B cell (primary cell): Measurements from ENCODE around the gene CYGB. TPM values are rescaled to one million over a fixed set of nuclear protein-coding genes. Genes with fewer than 3 reads are reported as not detected.

ENCODE experiments used
- ATAC-seq: fragments of 200-7000 bp; cut with Tn5 transposase; one replicate; pipeline ENCODE4 v1.10.0; 2021; ENCODE audit warnings: low read depth, mild to moderate bottlenecking, moderate number of reproducible peaks, moderate library complexity
- CTCF ChIA-PET: fragments of 350-600 bp; sonication (Branson Sonifier 250); formaldehyde crosslinking; loops from one replicate; lab custom pipeline; 2021; ENCODE audit warnings: antibody characterized with exemption, inconsistent platforms; lab: Charles Lee
- POLR2A ChIA-PET: fragments of 350-600 bp; sonication (Branson Sonifier 250); formaldehyde crosslinking; loops from one replicate; lab custom pipeline; 2021; ENCODE audit warnings: antibody characterized with exemption; lab: Charles Lee
- DNase-seq: peaks from one replicate; pipeline ENCODE4 v3.0.0; 2013
- H2AFZ ChIP-seq: 2 replicates; pipeline ENCODE4 v1.6.1; 2012; ENCODE audit warnings: mild to moderate bottlenecking, low read depth, low read length; ENCODE audit not compliant: insufficient read depth, poor library complexity, severe bottlenecking
- H3K27ac ChIP-seq, 2 donors: 1 replicate in 1 of 2; 2 replicates in 1 of 2; pipeline ENCODE4 v1.5.1; 2012 to 2013; ENCODE audit warnings: low read length in 2 of 2, mild to moderate bottlenecking in 2 of 2, moderate library complexity in 1 of 2
- H3K27me3 ChIP-seq, 4 experiments: fragments of 200-600 bp in 1 of 4; sonication (generic) in 1 of 4; replicated peaks in 1 of 4; 1 replicate in 2 of 4; 2 replicates in 2 of 4; pipeline versions ENCODE4 v1.6.1 to v1.7.0; 2013 to 2016; ENCODE audit warnings: low read length in 3 of 4, mild to moderate bottlenecking in 2 of 4, mixed read lengths in 1 of 4, moderate library complexity in 1 of 4; ENCODE audit not compliant: insufficient read depth in 4 of 4, control insufficient read depth in 3 of 4; ENCODE audit errors: control extremely low read depth in 1 of 4
- H3K36me3 ChIP-seq, 2 experiments: replicated peaks in 1 of 2; 1 replicate in 1 of 2; 2 replicates in 1 of 2; pipeline versions ENCODE4 v1.6.1 to v1.7.1; 2013; ENCODE audit warnings: low read length in 1 of 2; ENCODE audit not compliant: insufficient read depth in 2 of 2, control insufficient read depth in 1 of 2; ENCODE audit errors: control extremely low read depth in 1 of 2, extremely low read depth in 1 of 2
- H3K4me1 ChIP-seq, 2 donors: fragments of 200-600 bp in 1 of 2; sonication (generic) in 1 of 2; 1 replicate in 1 of 2; 2 replicates in 1 of 2; pipeline versions ENCODE4 v1.5.1 to v1.6.1; 2013 to 2017; ENCODE audit warnings: low read length in 2 of 2; ENCODE audit not compliant: control insufficient read depth in 2 of 2, insufficient read depth in 2 of 2
- H3K4me2 ChIP-seq: replicated peaks from 2 replicates; pipeline ENCODE3; 2012; ENCODE audit warnings: mild to moderate bottlenecking, low read depth, low read length; ENCODE audit not compliant: poor library complexity, severe bottlenecking
- H3K4me3 ChIP-seq, 5 experiments: fragments of 200-600 bp in 1 of 5; sonication (generic) in 1 of 5; 1 replicate in 3 of 5; 2 replicates in 2 of 5; pipeline versions ENCODE4 v1.5.1 to v1.7.0; 2011 to 2016; ENCODE audit warnings: low read length in 4 of 5, mild to moderate bottlenecking in 4 of 5, low read depth in 2 of 5, control low read depth in 1 of 5, moderate library complexity in 1 of 5; ENCODE audit not compliant: insufficient read depth in 1 of 5; ENCODE audit errors: control extremely low read depth in 1 of 5, extremely low read depth in 1 of 5
- H3K79me2 ChIP-seq: fragments of 200-600 bp; sonication (generic); one replicate; pipeline ENCODE4 v1.6.0; 2016; ENCODE audit warnings: low read length; ENCODE audit not compliant: control insufficient read depth, insufficient read depth
- H3K9ac ChIP-seq: fragments of 200-600 bp; sonication (generic); 2 replicates; pipeline ENCODE4 v1.6.1; 2017; ENCODE audit warnings: mild to moderate bottlenecking, low read length, moderate library complexity
- H3K9me3 ChIP-seq, 3 donors: one replicate each; pipeline versions ENCODE4 v1.6.1 to v1.7.1; 2013; ENCODE audit warnings: low read length in 2 of 3; ENCODE audit not compliant: control insufficient read depth in 2 of 3, insufficient read depth in 1 of 3; ENCODE audit errors: control extremely low read depth in 1 of 3
- H4K20me1 ChIP-seq: 2 replicates; pipeline ENCODE4 v1.6.0; 2012; ENCODE audit warnings: mild to moderate bottlenecking, low read length; ENCODE audit not compliant: insufficient read depth, control insufficient read depth, poor library complexity, severe bottlenecking
- H3K27ac Mint-ChIP-seq: one replicate; pipeline ENCODE4 v1.8.0; 2021; ENCODE audit warnings: mixed read lengths
- H3K27me3 Mint-ChIP-seq: one replicate; pipeline ENCODE4 v1.8.0; 2021; ENCODE audit warnings: mixed read lengths
- H3K4me1 Mint-ChIP-seq: one replicate; pipeline ENCODE4 v1.8.0; 2021; ENCODE audit warnings: mixed read lengths
- H3K4me3 Mint-ChIP-seq: one replicate; pipeline ENCODE4 v1.8.0; 2021; ENCODE audit warnings: mixed read lengths
- H3K9me3 Mint-ChIP-seq: one replicate; pipeline ENCODE4 v1.8.0; 2022; ENCODE audit warnings: mixed read lengths; ENCODE audit not compliant: insufficient read depth
- CTCF ChIP-seq: fragments of 200-600 bp; IDR thresholded peaks from one replicate; pipeline ENCODE4 v1.8.0; 2022; ENCODE audit warnings: antibody characterized with exemption, mild to moderate bottlenecking
- EZH2 ChIP-seq: IDR thresholded peaks from 2 replicates; pipeline ENCODE4 v1.6.1; 2012; ENCODE audit warnings: borderline replicate concordance, low read depth, mild to moderate bottlenecking, moderate library complexity, low read length; ENCODE audit not compliant: insufficient read depth, poor library complexity, severe bottlenecking
- WGBS: methylation state at CpG from one replicate; pipeline ENCODE4 v1.1.5; 2013; ENCODE audit warnings: missing lambda C conversion rate; ENCODE audit not compliant: insufficient coverage; 5-methylcytosine and 5-hydroxymethylcytosine counted together
- intact Hi-C: fragments of 100-400 bp; cut with micrococcal nuclease; formaldehyde crosslinking; loops from one replicate; pipeline ENCODE4 v1.10.0; 2022
- polyA plus RNA-seq: library from polyadenylated mRNA; depleted of rRNA; stranded (reverse); fragments of >200 nt; gene quantifications from 2 replicates; pipeline ENCODE4 v1.2.3, GENCODE V29; 2012
- total RNA-seq, 2 donors: library from RNA; stranded (reverse); fragments of 120-200 nt in 1 of 2; gene quantifications; 1 replicate in 1 of 2; 2 replicates in 1 of 2; pipeline versions ENCODE4 v1.2.3 to v1.2.4, GENCODE V29; 2013 to 2022

The CYGB gene
- total and polyA plus RNA-seq, 2 donors (not counting 1 experiment from before 2014, with no cell fraction given): 0.42 to 2.7 TPM

DNA sequence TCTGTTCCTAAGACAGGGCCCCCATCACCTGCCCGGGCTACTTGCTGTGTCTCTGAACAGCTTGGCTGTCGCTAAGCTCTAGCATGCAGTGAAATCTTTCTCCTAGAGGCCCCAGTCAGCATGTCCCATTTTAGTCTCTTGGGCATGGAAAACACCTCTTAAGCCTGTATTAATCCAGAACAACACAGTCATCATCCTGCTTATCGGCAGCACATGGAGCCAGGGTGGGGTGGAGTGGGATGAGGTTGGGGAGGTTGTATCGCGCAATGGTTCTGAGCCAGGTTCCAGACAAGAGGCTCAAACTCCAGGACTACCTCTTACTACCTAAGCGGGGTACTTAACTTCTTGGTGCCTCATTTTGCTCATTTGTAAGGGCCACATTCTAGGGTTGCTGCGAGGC lies 40.4 kb upstream of the CYGB start:
- POLR2A ChIA-PET: no interaction called here
- CTCF ChIA-PET: interaction anchor here (0.6 to 1.2 kb wide), 3 partner anchors 19 to 55 kb away, joined by 3 to 5 read pairs (median 4); no protein-coding TSS in a partner anchor
- Histone ChIP-seq H3K4me3 (no peak overlapping the region), H4K20me1 (no peaks in the 10 kb centered on the region), H3K4me2 (no peak overlapping the region), H3K27me3 (no peaks in the 10 kb centered on the region), H3K79me2 (no peaks in the 10 kb centered on the region), H3K36me3 (no peaks in the 10 kb centered on the region), H3K9me3 (no peaks in the 10 kb centered on the region), H2AFZ (no peak overlapping the region), H3K9ac (no peak overlapping the region), H3K27ac (no peak overlapping the region), H3K4me1 (no peaks in the 10 kb centered on the region)
- ATAC-seq: no peak
- DNase-seq: no peak
- WGBS: 97% methylated on average over 4 of the region's 7 CpGs
- intact Hi-C loops: no loop called here
- no peaks in the 10 kb centered on the region for H3K9me3 Mint-ChIP-seq
- H3K4me1 Mint-ChIP-seq: no peaks in the 10 kb centered on the region
- no peak overlapping the region for H3K27ac Mint-ChIP-seq
- TF ChIP-seq CTCF (no peak), EZH2 (no peak)
- no peak overlapping the region for H3K4me3 Mint-ChIP-seq
- H3K27me3 Mint-ChIP-seq: peaks cover 4% of the 10 kb centered on the region

DNA sequence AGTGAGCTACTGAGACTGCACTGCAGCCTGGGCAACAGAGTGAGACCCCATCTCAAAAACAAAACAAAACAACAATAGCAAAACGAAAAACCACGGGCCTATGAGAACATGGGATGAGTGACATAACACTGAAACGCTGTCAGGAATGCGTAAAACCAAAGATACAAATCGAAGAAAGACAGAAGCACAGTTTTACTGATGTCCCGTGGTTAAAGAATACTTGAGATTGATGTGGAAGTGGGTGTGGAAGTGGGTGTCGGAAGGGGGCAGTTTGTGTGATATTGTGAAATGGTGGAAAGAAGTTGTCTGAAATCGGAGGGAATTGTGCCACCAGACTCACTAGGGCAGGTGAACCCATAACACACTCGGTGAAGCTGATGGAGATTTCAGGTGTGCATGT lies 38.7 kb upstream of the CYGB start:
- Histone ChIP-seq H3K4me2 (no peak overlapping the region), H2AFZ (no peak overlapping the region), H3K79me2 (no peaks in the 10 kb centered on the region), H4K20me1 (no peaks in the 10 kb centered on the region), H3K4me3 (no peak overlapping the region), H3K4me1 (no peaks in the 10 kb centered on the region), H3K36me3 (no peaks in the 10 kb centered on the region), H3K27ac (no peak overlapping the region), H3K9ac (no peak overlapping the region), H3K27me3 (no peaks in the 10 kb centered on the region), H3K9me3 (no peaks in the 10 kb centered on the region)
- no peak for TF ChIP-seq CTCF
- no peak for TF ChIP-seq EZH2
- Mint-ChIP-seq H3K9me3 (no peaks in the 10 kb centered on the region), H3K27me3 (no peaks in the 10 kb centered on the region), H3K4me3 (no peak overlapping the region), H3K27ac (no peak overlapping the region), H3K4me1 (no peaks in the 10 kb centered on the region)
- intact Hi-C loops: no loop called here
- no peak for DNase-seq
- ChIA-PET POLR2A (no interaction called here), CTCF (no interaction called here)
- 92% methylated on average over 8 of the region's 9 CpGs for WGBS
- no peak for ATAC-seq
